ENCODE data around the gene DRG2. TPM values are rescaled to one million over a fixed set of nuclear protein-coding genes. Genes with fewer than 3 reads are reported as not detected.

The DRG2 gene
- total RNA-seq, 1 experiment from 2014 or later = 52.0 TPM

- Histone ChIP-seq H3K27me3 (ENCODE audit: insufficient read depth, low read length) (no peaks in the 10 kb centered on the region), H2BK12ac (ENCODE audit: insufficient read length, low read depth, low read length) (no peak overlapping the region), H3K9ac (ENCODE audit: extremely low read depth, insufficient read length, low read length) (peak overlapping the region; percentile 9), H4K91ac (ENCODE audit: insufficient read length, low read depth, low read length) (no peak overlapping the region), H2BK120ac (ENCODE audit: low read depth, low read length, poor library complexity, severe bottlenecking) (no peak overlapping the region), H3K79me2 (ENCODE audit: insufficient read depth, low read length) (no peaks in the 10 kb centered on the region), H3K79me1 (ENCODE audit: insufficient read depth, low read depth, low read length, poor library complexity, severe bottlenecking) (no peaks in the 10 kb centered on the region), H3K4ac (ENCODE audit: low read depth, low read length) (no peak overlapping the region), H3K23me2 (ENCODE audit: insufficient read length, low read depth, low read length, poor library complexity, severe bottlenecking) (peaks cover 12% of the 10 kb centered on the region), H4K8ac (replicated peaks; ENCODE audit: insufficient read length, low read depth, low read length) (no peak overlapping the region), H2AK5ac (ENCODE audit: insufficient read length, low read length) (no peak overlapping the region), H3K18ac (ENCODE audit: insufficient read length, low read depth, low read length) (no peak overlapping the region), H3K14ac (ENCODE audit: insufficient read depth, low read length) (no peak overlapping the region; the same call in 1 of the 2 replicates), H2BK5ac (ENCODE audit: insufficient read length, low read length) (no peak overlapping the region), H3K56ac (ENCODE audit: insufficient read length, low read depth, low read length) (no peak overlapping the region), H2BK20ac (ENCODE audit: low read depth, low read length, poor library complexity, severe bottlenecking) (no peak overlapping the region), H4K5ac (ENCODE audit: insufficient read length, low read depth, low read length) (no peak overlapping the region), H3K27ac (ENCODE audit: insufficient read length, low read depth, low read length) (no peak overlapping the region), H3K9me3 (ENCODE audit: control insufficient read depth, low read depth, low read length) (no peaks in the 10 kb centered on the region), H2BK15ac (ENCODE audit: low read depth, low read length) (no peak overlapping the region), H4K20me1 (ENCODE audit: control insufficient read depth, insufficient read depth, insufficient read length) (no peaks in the 10 kb centered on the region), H3T11ph (ENCODE audit: low read length) (no peak overlapping the region), H3K23ac (ENCODE audit: insufficient read length, low read depth, low read length) (no peak overlapping the region), H2AFZ (ENCODE audit: low read length) (no peak overlapping the region), H3K4me2 (ENCODE audit: insufficient read depth, insufficient read length, low read length) (peak overlapping the region; percentile 86), H3K4me1 (ENCODE audit: insufficient read depth, low read length) (no peaks in the 10 kb centered on the region; the same call in 1 of the 2 replicates)
- no peak for TF ChIP-seq CTCF (conservative IDR thresholded peaks at IDR 0.05)
- Mint-ChIP-seq H3K4me3 (peak overlapping the region; percentile 86 to 94), H3K9me3 (no peaks in the 10 kb centered on the region; a peak in 2 of 5 replicates), H3K36me3 (ENCODE audit: insufficient read depth in 1 of 3, low read depth in 3 of 3) (peaks cover 0 to 5% (median 2%) of the 10 kb centered on the region in 3 experiments; a peak in 3 of 7 replicates), H3K27me3 (ENCODE audit: low read depth) (peaks cover 4% of the 10 kb centered on the region), H3K4me1 (peaks cover 30 to 35% of the 10 kb centered on the region in 2 experiments), H3K27ac (peak overlapping the region in 1 of 3 experiments; percentile 70; a peak in 4 of 7 replicates)
- no CpG with 5 or more reads among the region's 6 CpGs for WGBS (ENCODE audit: extremely low coverage, insufficient read length, low lambda C conversion rate)
- DNase-seq = no peak
Observed at GRCh38 chr17:18040261-18040858, 47.4 kb upstream of the DRG2 start.

Measured in H9 (cell line).